Thyroid gland (tissue), 4 donors: ENCODE data around the gene SLC51B.

Experiments used
- POLR2A ChIP-seq, 2 donors: fragments of 450-650 bp; IDR thresholded peaks; one replicate each; pipeline ENCODE4 v1.6.1; 2017; ENCODE audit warnings: antibody characterized with exemption in 2 of 2, mild to moderate bottlenecking in 2 of 2, moderate library complexity in 1 of 2
- TF ChIP-seq, protein P1 (sequence below), 6 experiments: fragments of 200-600 bp in 3 of 6; fragments of 450-650 bp in 3 of 6; sonication (generic) in 3 of 6; IDR thresholded peaks; one replicate each; pipeline ENCODE4 v1.5.1; 2016 to 2019; ENCODE audit warnings: antibody characterized with exemption in 6 of 6, mild to moderate bottlenecking in 2 of 6, inconsistent platforms in 1 of 6, moderate library complexity in 1 of 6

DNA sequence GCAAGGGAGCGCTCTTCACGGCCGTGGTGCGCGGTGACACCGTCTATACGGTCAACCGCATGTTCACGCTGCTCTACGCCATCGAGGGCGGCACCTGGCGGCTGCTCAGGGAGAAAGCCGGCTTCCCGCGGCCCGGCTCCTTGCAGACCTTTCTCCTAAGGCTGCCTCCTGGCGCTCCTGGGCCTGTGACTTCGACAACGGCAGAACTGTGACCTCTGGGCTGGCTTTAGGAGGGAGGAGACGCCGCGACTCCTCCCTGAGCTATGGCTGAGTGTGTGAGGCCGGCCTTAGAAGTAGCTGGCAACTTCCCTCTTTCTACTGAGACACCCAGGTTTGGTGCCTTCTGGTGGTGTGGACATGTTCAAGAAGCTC is 32.8 kb downstream of the SLC51B start:
- TF ChIP-seq, protein P1, sequence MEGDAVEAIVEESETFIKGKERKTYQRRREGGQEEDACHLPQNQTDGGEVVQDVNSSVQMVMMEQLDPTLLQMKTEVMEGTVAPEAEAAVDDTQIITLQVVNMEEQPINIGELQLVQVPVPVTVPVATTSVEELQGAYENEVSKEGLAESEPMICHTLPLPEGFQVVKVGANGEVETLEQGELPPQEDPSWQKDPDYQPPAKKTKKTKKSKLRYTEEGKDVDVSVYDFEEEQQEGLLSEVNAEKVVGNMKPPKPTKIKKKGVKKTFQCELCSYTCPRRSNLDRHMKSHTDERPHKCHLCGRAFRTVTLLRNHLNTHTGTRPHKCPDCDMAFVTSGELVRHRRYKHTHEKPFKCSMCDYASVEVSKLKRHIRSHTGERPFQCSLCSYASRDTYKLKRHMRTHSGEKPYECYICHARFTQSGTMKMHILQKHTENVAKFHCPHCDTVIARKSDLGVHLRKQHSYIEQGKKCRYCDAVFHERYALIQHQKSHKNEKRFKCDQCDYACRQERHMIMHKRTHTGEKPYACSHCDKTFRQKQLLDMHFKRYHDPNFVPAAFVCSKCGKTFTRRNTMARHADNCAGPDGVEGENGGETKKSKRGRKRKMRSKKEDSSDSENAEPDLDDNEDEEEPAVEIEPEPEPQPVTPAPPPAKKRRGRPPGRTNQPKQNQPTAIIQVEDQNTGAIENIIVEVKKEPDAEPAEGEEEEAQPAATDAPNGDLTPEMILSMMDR (IDR thresholded peaks at IDR 0.05): peak in 4 of 6 experiments; percentile 35 to 62 (median 50)
- no peak for TF ChIP-seq POLR2A (IDR thresholded peaks at IDR 0.05)
